GM19468 (cell line): ENCODE results near the gene GNLY.

Experiments used
- ATAC-seq: cut with Tn5 transposase; IDR thresholded peaks from one replicate; pipeline ENCODE4 v1.9.1; 2021; ENCODE audit warnings: mild to moderate bottlenecking, moderate library complexity, moderate number of reproducible peaks; ENCODE audit not compliant: unreplicated experiment; ENCODE audit errors: extremely low read depth

Gene GNLY

GRCh38 chr2:85681372-85681763, 12.8 kb upstream of the GNLY start:
- ATAC-seq = no peak

DNA sequence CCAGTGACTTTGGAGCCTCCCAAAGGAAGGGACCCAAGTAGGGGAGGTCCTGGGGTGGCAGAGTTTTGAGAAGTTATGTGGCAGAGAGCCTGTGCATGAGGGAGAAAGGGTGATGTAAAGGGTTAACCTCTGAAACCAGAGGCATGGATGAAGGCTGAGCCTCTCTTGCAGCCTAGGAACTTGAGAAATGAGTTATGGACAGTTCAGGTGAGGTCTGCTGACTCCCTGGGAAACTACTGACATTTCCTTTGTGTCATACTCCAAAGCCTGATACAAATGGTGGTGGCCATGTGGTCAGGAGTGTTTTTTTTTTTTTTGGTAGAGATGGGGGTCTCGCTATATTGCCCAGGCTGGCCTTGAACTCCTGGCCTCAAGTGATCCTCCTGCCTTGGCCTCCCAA, 12.4 kb upstream of the GNLY start:
- ATAC-seq = no peak

GRCh38 chr2:85682378-85682777, 11.8 kb upstream of the GNLY start:
- no peak for ATAC-seq

- ATAC-seq = no peak
Observed at GRCh38 chr2:85684380-85684779, 9.8 kb upstream of the GNLY start.

- ATAC-seq = no peak
Observed at GRCh38 chr2:85684806-85685205, 9.4 kb upstream of the GNLY start.

- no peak for ATAC-seq
Observed at GRCh38 chr2:85690932-85691331, 3.2 kb upstream of the GNLY start.

DNA sequence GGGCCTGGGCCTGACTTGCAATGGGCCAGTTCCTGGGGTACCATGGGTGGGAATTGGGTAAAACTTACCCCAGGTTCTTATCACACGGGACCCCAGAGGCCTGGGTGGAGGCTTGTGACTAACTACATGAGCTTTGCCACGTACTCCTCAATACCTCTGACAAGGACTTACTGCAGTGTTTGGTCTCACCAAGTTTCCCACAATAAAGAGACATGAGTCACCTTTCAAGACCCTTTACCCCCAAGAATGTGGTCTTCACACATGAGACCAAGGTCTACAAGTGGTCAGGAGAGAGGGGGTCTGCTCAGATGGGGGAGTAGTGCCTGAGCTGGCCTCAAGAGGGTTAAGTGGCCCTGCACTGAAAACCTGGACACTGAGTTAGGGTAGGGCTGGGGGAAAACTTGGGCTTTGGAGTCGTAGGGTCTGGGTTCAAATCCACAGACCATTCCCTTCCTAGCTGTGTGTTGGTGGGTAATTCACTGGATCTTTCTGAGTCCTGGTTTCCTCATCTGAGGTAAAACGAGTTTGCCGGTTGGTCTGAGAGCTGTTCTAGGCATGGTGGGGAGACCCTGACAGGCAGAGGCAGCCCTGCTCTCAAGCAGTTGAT, 2.0 kb upstream of the GNLY start:
- no peak for ATAC-seq

DNA sequence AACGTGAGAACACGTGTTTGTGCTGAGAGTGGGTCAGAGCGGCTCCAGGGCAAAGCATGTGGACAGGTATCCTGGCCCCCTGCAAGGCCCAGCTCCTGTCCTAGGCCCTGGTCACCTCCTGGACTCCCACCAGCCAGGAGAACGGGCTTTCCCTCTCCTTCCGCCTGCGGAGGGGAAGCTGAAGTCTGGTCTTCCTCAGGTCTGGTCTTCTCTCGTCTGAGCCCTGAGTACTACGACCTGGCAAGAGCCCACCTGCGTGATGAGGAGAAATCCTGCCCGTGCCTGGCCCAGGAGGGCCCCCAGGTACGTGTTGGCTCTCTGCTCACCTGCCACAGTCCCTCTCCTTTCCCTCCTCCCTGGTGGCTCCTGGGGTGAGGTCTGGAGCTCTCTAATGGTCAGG, 963 bp downstream of the GNLY start:
- no peak for ATAC-seq

GRCh38 chr2:85695691-85696668, 1.8 kb downstream of the GNLY start:
- ATAC-seq = no peak

DNA sequence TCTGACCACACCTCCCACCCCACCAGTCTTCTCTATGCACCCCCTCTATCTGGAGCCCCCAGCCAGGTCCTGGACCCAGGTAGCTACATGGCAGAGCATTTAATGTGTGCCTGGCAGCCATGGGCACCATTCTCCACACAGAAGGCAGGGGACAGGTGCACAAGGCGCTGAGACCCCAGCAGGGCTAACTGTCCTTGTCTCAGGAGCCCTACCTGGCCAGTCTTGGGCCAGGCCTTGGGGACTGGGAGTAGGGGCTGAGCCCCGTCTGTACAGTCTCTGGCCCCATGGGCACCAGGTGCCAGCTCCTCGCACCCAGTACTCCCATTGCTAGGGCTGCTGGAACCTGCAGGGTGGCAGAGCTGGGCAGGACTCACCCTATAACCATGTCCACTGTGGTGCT, 2.9 kb downstream of the GNLY start:
- no peak for ATAC-seq

- ATAC-seq = no peak
Observed at GRCh38 chr2:85697716-85698115, 3.6 kb downstream of the GNLY start.

DNA sequence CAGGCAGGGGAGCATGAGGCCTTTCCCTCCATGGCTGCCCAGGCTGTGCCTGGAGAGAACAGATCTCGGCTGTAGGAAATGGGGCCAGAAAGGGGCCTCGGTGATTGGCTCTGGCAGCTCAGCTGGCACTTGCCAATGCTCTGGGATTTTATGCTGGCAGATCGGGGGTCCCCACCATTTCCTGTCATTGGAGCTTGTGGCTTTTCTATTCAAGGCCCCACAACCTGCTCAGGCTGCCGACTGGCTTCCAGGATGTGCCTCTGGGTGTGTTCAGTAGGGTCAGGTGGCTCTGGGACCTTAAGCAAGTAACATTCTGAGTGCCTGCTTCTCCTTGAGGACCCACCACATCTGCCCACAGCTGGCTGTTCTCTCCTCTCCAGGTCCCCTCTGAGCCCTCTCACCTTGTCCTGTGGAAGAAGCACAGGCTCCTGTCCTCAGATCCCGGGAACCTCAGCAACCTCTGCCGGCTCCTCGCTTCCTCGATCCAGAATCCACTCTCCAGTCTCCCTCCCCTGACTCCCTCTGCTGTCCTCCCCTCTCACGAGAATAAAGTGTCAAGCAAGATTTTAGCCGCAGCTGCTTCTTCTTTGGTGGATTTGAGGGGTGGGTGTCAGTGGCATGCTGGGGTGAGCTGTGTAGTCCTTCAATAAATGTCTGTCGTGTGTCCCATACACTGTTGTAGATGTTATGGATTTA, 4.2 kb downstream of the GNLY start:
- ATAC-seq = no peak

- ATAC-seq = no peak
Observed at GRCh38 chr2:85698880-85699254, 4.7 kb downstream of the GNLY start.

GRCh38 chr2:85699325-85699724, 5.2 kb downstream of the GNLY start:
- ATAC-seq = no peak

DNA sequence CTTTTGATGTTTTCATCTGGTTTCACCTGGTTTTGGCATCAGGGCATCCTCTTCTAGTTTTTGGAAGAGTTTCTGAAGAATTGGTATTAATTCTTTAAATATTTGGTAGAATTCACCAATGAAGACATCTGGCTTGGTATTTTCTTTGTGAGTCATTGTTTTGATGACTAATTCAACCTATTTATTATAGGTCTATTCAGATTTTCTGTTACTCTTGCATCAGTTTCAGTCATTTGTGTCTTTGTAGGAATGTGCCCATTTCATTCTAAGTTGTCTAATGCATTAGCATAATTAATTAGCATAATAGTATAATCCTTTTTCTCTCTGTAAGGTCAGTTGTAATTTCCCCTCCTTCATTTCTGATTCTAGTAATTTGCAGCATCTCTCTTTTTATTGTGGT, 8.0 kb downstream of the GNLY start:
- ATAC-seq = no peak

GRCh38 chr2:85702800-85703199, 8.6 kb downstream of the GNLY start:
- ATAC-seq = no peak

GRCh38 chr2:85703329-85703728, 9.2 kb downstream of the GNLY start:
- no peak for ATAC-seq

DNA sequence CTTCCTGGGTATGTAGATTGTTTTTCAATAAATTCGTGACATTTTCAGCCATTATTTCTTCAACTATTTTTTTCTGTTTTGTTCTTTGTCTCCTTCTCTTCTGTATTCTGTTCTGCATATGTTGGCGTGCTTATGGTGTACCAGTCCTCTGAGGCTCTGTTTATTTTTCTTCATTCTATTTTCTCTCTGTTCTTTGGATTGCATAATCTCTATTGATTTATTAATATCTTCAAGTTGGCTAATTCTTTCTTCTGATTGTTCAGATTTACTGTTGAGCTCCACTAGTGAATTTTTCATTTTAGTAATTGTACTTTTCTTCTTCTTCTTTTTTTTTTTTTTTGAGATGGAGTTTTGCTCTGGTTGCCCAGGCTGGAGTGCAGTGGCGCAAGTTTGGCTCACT, 9.9 kb downstream of the GNLY start:
- no peak for ATAC-seq

- ATAC-seq = no peak
Observed at GRCh38 chr2:85704800-85705679, 10.9 kb downstream of the GNLY start.

GRCh38 chr2:85705680-85706039, 11.5 kb downstream of the GNLY start:
- ATAC-seq = no peak
